ENCODE measurements around the gene CIITA. TPM values are rescaled to one million over a fixed set of nuclear protein-coding genes. Genes with fewer than 3 reads are reported as not detected.

Gene CIITA
- total and polyA plus RNA-seq, 8 donors: under 0.01 to 67.1 (median 12.8) TPM

DNA sequence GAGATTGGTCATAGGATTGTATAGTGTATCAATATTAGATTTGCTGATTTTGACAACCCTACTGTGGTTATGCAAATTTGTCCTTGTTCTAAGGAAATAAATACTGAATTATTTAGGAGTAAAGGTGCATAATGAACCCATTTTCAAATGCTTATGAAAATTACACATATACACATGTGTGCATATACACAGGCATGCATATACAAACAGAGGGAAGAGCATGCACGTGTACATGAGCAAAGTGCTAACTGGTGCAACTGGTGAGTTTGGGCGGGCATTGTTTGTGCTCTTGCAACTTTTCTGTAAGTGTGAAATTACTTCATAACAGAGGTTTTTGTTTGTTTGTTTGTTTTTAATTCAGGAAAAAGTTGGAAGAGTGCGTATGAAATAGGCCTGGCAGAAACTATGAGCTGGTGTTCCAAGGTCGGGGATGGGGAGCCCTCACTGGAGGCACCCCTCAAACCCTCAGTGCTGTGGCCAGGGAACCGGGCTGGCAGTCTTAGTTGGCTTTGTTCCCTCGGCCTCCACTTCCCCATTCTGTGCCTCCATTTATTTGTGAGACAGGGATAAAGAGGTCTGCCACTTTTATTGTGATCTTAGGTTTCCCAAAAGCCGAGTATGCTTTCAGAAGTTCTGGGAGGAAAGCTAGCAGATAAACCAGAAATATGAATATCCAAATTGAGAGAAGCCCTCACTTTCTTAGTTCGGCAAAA is 59.4 kb downstream of the CIITA start:
- TF ChIP-seq, protein P1, sequence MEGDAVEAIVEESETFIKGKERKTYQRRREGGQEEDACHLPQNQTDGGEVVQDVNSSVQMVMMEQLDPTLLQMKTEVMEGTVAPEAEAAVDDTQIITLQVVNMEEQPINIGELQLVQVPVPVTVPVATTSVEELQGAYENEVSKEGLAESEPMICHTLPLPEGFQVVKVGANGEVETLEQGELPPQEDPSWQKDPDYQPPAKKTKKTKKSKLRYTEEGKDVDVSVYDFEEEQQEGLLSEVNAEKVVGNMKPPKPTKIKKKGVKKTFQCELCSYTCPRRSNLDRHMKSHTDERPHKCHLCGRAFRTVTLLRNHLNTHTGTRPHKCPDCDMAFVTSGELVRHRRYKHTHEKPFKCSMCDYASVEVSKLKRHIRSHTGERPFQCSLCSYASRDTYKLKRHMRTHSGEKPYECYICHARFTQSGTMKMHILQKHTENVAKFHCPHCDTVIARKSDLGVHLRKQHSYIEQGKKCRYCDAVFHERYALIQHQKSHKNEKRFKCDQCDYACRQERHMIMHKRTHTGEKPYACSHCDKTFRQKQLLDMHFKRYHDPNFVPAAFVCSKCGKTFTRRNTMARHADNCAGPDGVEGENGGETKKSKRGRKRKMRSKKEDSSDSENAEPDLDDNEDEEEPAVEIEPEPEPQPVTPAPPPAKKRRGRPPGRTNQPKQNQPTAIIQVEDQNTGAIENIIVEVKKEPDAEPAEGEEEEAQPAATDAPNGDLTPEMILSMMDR (IDR thresholded peaks at IDR 0.05): no peak
- TF ChIP-seq POLR2A (IDR thresholded peaks at IDR 0.05): no peak
- no peak for TF ChIP-seq POLR2AphosphoS5 (IDR thresholded peaks at IDR 0.05)
- no peak for TF ChIP-seq EP300 (IDR thresholded peaks at IDR 0.05)
- Histone ChIP-seq H3K27ac (peak overlapping the region in 3 of 5 donors; percentile 38 to 75 (median 67)), H3K4me1 (peaks cover 63 to 92% (median 82%) of the 10 kb centered on the region in 4 donors), H3K36me3 (peaks cover 6 to 25% (median 14%) of the 10 kb centered on the region in 4 donors), H3K4me3 (no peak overlapping the region), H3K9me3 (no peaks in the 10 kb centered on the region), H3K27me3 (no peaks in the 10 kb centered on the region)
- no peak for DNase-seq
- WGBS, 5 donors: 56 to 63% (median 60%) methylated on average over 8 of the region's 8 CpGs
- intact Hi-C loops (cut with DNase I; ENCODE audit: low total_unique reads): no loop called here

DNA sequence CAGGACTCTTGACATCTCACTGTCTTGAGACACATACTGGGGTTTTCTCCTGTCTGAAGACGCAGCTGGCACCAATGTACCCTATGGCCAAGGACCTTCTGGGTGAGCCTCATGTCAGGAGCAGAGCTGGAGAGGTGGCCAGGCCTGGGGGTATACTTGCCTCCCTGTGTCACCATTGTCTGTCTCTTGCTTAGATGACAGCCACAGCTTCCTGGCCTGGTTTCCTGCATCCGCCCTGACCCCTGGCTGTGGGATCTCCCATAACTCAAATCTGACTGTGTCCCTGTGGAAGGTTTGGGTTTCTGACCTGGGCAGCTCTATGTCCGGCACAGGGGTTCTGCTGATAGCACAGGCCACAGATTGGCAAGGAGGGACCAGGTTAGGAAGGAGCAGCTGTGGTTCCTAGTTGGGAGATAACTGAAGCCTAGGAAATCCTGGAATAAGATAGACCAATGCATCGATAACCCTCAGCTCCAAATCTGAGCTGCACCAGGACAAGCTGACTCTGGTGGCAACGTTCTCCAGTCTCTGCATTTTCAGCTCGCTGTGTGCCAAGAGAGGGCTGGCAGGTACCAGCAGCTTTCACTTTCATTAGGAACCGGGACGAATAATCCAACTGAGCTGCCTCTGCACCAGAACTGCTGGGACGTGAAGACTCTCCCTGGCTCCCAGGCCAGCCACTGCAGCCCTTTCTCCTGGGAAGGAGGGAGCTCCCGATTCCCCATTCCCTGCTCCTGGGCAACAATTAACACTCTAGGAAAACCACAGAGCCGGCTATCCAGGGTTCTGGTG is 60.3 kb downstream of the CIITA start:
- TF ChIP-seq POLR2A (IDR thresholded peaks at IDR 0.05): no peak
- TF ChIP-seq, protein P1 (IDR thresholded peaks at IDR 0.05): no peak
- no peak for TF ChIP-seq EP300 (IDR thresholded peaks at IDR 0.05)
- TF ChIP-seq POLR2AphosphoS5 (IDR thresholded peaks at IDR 0.05): no peak
- 19 to 27% (median 21%) methylated on average over 7 to 11 of the region's 11 CpGs for WGBS, 5 donors
- peak in 1 of 2 donors; percentile 71 for DNase-seq
- peak overlapping the region; percentile 38 to 75 (median 67) for H3K27ac ChIP-seq
- H3K36me3 ChIP-seq: peaks cover 6 to 16% (median 11%) of the 10 kb centered on the region in 4 donors
- H3K4me3 ChIP-seq: peak overlapping the region; percentile 21 to 83 (median 32)
- H3K9me3 ChIP-seq: no peaks in the 10 kb centered on the region
- intact Hi-C loops (cut with DNase I; ENCODE audit: low total_unique reads): no loop called here
- H3K27me3 ChIP-seq: no peaks in the 10 kb centered on the region
- H3K4me1 ChIP-seq: peaks cover 65 to 91% (median 83%) of the 10 kb centered on the region in 4 donors

DNA sequence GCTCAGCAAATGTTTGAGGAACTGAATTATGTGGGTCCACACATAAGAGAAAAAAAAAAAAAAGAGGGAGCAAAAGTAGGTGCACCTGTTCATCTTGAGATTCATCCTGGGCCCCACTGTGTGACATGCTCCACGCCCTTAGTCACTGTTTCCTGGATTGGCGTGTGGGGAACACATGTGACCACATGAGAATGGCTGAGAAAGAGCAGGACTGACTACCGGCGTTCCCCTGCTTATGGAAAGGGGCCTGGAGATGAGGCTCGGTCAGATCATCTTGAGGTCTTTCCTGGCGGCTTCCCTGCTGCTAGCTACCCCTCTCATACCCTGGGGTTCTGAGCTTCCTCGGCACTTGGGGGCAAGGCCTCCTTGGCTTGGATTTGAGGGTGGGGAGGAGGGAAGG is 61.3 kb downstream of the CIITA start:
- no peaks in the 10 kb centered on the region for H3K9me3 ChIP-seq
- peaks cover 76 to 92% (median 87%) of the 10 kb centered on the region in 4 donors for H3K4me1 ChIP-seq
- no peak for TF ChIP-seq POLR2A (IDR thresholded peaks at IDR 0.05)
- TF ChIP-seq POLR2AphosphoS5 (IDR thresholded peaks at IDR 0.05): peak in 1 of 3 donors; percentile 4
- TF ChIP-seq, protein P1 (IDR thresholded peaks at IDR 0.05): no peak
- H3K36me3 ChIP-seq: peaks cover 5 to 8% (median 6%) of the 10 kb centered on the region in 4 donors
- WGBS, 5 donors: 35 to 64% (median 61%) methylated on average over 7 of the region's 7 CpGs
- intact Hi-C loops (cut with DNase I; ENCODE audit: low total_unique reads): no loop called here
- H3K27ac ChIP-seq: peak overlapping the region in 4 of 5 donors; percentile 38 to 75 (median 70)
- peak overlapping the region in 2 of 4 donors; percentile 32 to 83 for H3K4me3 ChIP-seq
- H3K27me3 ChIP-seq: no peaks in the 10 kb centered on the region
- DNase-seq: no peak

All from stomach (tissue), 9 donors.